Measurements from ENCODE around the gene MAGEC2. TPM values are rescaled to one million over a fixed set of nuclear protein-coding genes. Genes with fewer than 3 reads are reported as not detected.

MAGEC2 gene
- polyA plus RNA-seq, 1 donor (not counting 4 experiments of a cell fraction or from before 2014, with no cell fraction given), result not detected

- H3K36me3 ChIP-seq (ENCODE audit: control insufficient read depth in 2 of 2, extremely low read depth in 1 of 2, insufficient read depth in 2 of 2, low read length in 2 of 2), result no peaks in the 10 kb centered on the region
Observed at GRCh38 chrX:142186103-142186502, 19.0 kb downstream of the MAGEC2 start.

GRCh38 chrX:142184756-142185602, 20.1 kb downstream of the MAGEC2 start:
- Histone ChIP-seq H2AFZ (ENCODE audit: control insufficient read depth, low read length) (no peak overlapping the region), H4K20me1 (ENCODE audit: control insufficient read depth, extremely low read depth, insufficient read depth, low read length) (no peaks in the 10 kb centered on the region), H3K4me3 (ENCODE audit: control insufficient read depth in 2 of 3, extremely low read depth in 1 of 3, insufficient read depth in 2 of 3, low read depth in 1 of 3, low read length in 3 of 3) (no peak overlapping the region), H3K9me3 (ENCODE audit: control insufficient read depth, low read depth, low read length) (no peaks in the 10 kb centered on the region), H3K79me2 (ENCODE audit: control insufficient read depth, insufficient read depth, low read length) (no peaks in the 10 kb centered on the region), H3K4me2 (ENCODE audit: control insufficient read depth, extremely low read depth, insufficient read depth, low read depth, low read length) (no peak overlapping the region), H3K27me3 (ENCODE audit: control insufficient read depth, extremely low read depth, insufficient read depth, low read length) (no peaks in the 10 kb centered on the region), H3K27ac (ENCODE audit: control insufficient read depth, insufficient read depth, low read length) (no peak overlapping the region), H3K9me1 (ENCODE audit: control insufficient read depth, extremely low read depth, insufficient read depth, low read length) (no peaks in the 10 kb centered on the region), H3K36me3 (ENCODE audit: control insufficient read depth in 2 of 2, extremely low read depth in 1 of 2, insufficient read depth in 2 of 2, low read length in 2 of 2) (no peaks in the 10 kb centered on the region), H3K9ac (ENCODE audit: control insufficient read depth, extremely low read depth, insufficient read depth, low read length) (no peak overlapping the region), H3K4me1 (ENCODE audit: control insufficient read depth, extremely low read depth, insufficient read depth, low read length) (no peaks in the 10 kb centered on the region)
- FAIRE-seq, result no peak
- dilution Hi-C loops (cut with MboI; ENCODE audit: extremely low pct_ligation_motif_present, low sequenced_read_pairs), result no loop called here
- DNase-seq (ENCODE audit: low read depth, low spot score), result no peak
- TF ChIP-seq CTCF (optimal IDR thresholded peaks at IDR 0.05 in 1 of 3, IDR thresholded peaks at IDR 0.05 in 1 of 3, conservative IDR thresholded peaks at IDR 0.05 in 1 of 3; ENCODE audit: extremely low read depth in 1 of 3, insufficient read depth in 2 of 3, low read length in 3 of 3), result no peak
- no peak for TF ChIP-seq EZH2 (IDR thresholded peaks at IDR 0.05; ENCODE audit: low read length)

More at GRCh38 chrX:142186103-142186502, 19.0 kb downstream of the MAGEC2 start:
- Histone ChIP-seq H3K4me3 (ENCODE audit: control insufficient read depth in 2 of 3, extremely low read depth in 1 of 3, insufficient read depth in 2 of 3, low read depth in 1 of 3, low read length in 3 of 3) (no peak overlapping the region), H2AFZ (ENCODE audit: control insufficient read depth, low read length) (no peak overlapping the region), H3K79me2 (ENCODE audit: control insufficient read depth, insufficient read depth, low read length) (no peaks in the 10 kb centered on the region), H3K4me2 (ENCODE audit: control insufficient read depth, extremely low read depth, insufficient read depth, low read depth, low read length) (no peak overlapping the region), H4K20me1 (ENCODE audit: control insufficient read depth, extremely low read depth, insufficient read depth, low read length) (no peaks in the 10 kb centered on the region), H3K4me1 (ENCODE audit: control insufficient read depth, extremely low read depth, insufficient read depth, low read length) (no peaks in the 10 kb centered on the region), H3K9me1 (ENCODE audit: control insufficient read depth, extremely low read depth, insufficient read depth, low read length) (no peaks in the 10 kb centered on the region), H3K9me3 (ENCODE audit: control insufficient read depth, low read depth, low read length) (no peaks in the 10 kb centered on the region), H3K27ac (ENCODE audit: control insufficient read depth, insufficient read depth, low read length) (no peak overlapping the region), H3K9ac (ENCODE audit: control insufficient read depth, extremely low read depth, insufficient read depth, low read length) (no peak overlapping the region), H3K27me3 (ENCODE audit: control insufficient read depth, extremely low read depth, insufficient read depth, low read length) (no peaks in the 10 kb centered on the region)
- dilution Hi-C loops (cut with MboI; ENCODE audit: extremely low pct_ligation_motif_present, low sequenced_read_pairs), result no loop called here
- FAIRE-seq (no peak), DNase-seq (ENCODE audit: low read depth, low spot score) (no peak)
- TF ChIP-seq EZH2 (IDR thresholded peaks at IDR 0.05; ENCODE audit: low read length), result no peak
- no peak for TF ChIP-seq CTCF (optimal IDR thresholded peaks at IDR 0.05 in 1 of 3, IDR thresholded peaks at IDR 0.05 in 1 of 3, conservative IDR thresholded peaks at IDR 0.05 in 1 of 3; ENCODE audit: extremely low read depth in 1 of 3, insufficient read depth in 2 of 3, low read length in 3 of 3)

Measured in keratinocyte (primary cell).